ENCODE measurements around the gene TUBA1C.
"Not testable (repeated sequence)": the region's sequence is repeated elsewhere in the genome, so short reads cannot be mapped to it uniquely, and the experiment has no call there.

Gene TUBA1C

GRCh38 chr12:49233842-49234526 is 30.9 kb upstream of the TUBA1C start:
- Mint-ChIP-seq H3K27me3 (peaks cover 3% of the 10 kb centered on the region), H3K4me3 (peak overlapping the region; percentile 88), H3K9me3 (no peaks in the 10 kb centered on the region), H3K27ac (peak overlapping the region; percentile 83), H3K36me3 (ENCODE audit: low read depth) (no peaks in the 10 kb centered on the region), H3K4me1 (ENCODE audit: low read depth) (peaks cover 23% of the 10 kb centered on the region)

GRCh38 chr12:49236423-49236822 is 28.5 kb upstream of the TUBA1C start:
- Mint-ChIP-seq H3K27ac (no peak overlapping the region), H3K4me3 (no peak overlapping the region), H3K27me3 (peaks cover 3% of the 10 kb centered on the region), H3K4me1 (ENCODE audit: low read depth) (peaks cover 23% of the 10 kb centered on the region), H3K9me3 (no peaks in the 10 kb centered on the region), H3K36me3 (ENCODE audit: low read depth) (no peaks in the 10 kb centered on the region)

- H3K4me3 Mint-ChIP-seq, result no peak overlapping the region
- no peak overlapping the region for H3K27ac Mint-ChIP-seq
- H3K36me3 Mint-ChIP-seq (ENCODE audit: low read depth), result no peaks in the 10 kb centered on the region
- no peaks in the 10 kb centered on the region for H3K4me1 Mint-ChIP-seq (ENCODE audit: low read depth)
- H3K27me3 Mint-ChIP-seq, result no peaks in the 10 kb centered on the region
- H3K9me3 Mint-ChIP-seq, result no peaks in the 10 kb centered on the region
Measured at GRCh38 chr12:49243631-49244030, 21.3 kb upstream of the TUBA1C start.

- H3K36me3 Mint-ChIP-seq (ENCODE audit: low read depth), result no peaks in the 10 kb centered on the region
- H3K4me1 Mint-ChIP-seq (ENCODE audit: low read depth), result no peaks in the 10 kb centered on the region
- no peaks in the 10 kb centered on the region for H3K27me3 Mint-ChIP-seq
- H3K9me3 Mint-ChIP-seq, result no peaks in the 10 kb centered on the region
- H3K4me3 Mint-ChIP-seq, result no peak overlapping the region
- H3K27ac Mint-ChIP-seq, result no peak overlapping the region
Measured at GRCh38 chr12:49244176-49244575, 20.7 kb upstream of the TUBA1C start.

GRCh38 chr12:49251357-49251756 is 13.5 kb upstream of the TUBA1C start:
- H3K27me3 Mint-ChIP-seq, result no peaks in the 10 kb centered on the region

GRCh38 chr12:49253033-49253623 is 11.8 kb upstream of the TUBA1C start:
- Mint-ChIP-seq H3K27ac (no peak overlapping the region), H3K4me3 (no peak overlapping the region), H3K4me1 (ENCODE audit: low read depth) (peaks cover 7% of the 10 kb centered on the region), H3K27me3 (no peaks in the 10 kb centered on the region), H3K9me3 (no peaks in the 10 kb centered on the region), H3K36me3 (ENCODE audit: low read depth) (no peaks in the 10 kb centered on the region)

More at GRCh38 chr12:49251357-49251756, 13.5 kb upstream of the TUBA1C start:
- no peaks in the 10 kb centered on the region for H3K36me3 Mint-ChIP-seq (ENCODE audit: low read depth)
- H3K4me3 Mint-ChIP-seq, result no peak overlapping the region
- H3K27ac Mint-ChIP-seq, result no peak overlapping the region
- peaks cover 7% of the 10 kb centered on the region for H3K4me1 Mint-ChIP-seq (ENCODE audit: low read depth)
- H3K9me3 Mint-ChIP-seq, result no peaks in the 10 kb centered on the region

- not testable (repeated sequence) for H3K9me3 Mint-ChIP-seq; H3K4me3 Mint-ChIP-seq; H3K36me3 Mint-ChIP-seq (ENCODE audit: low read depth); H3K27ac Mint-ChIP-seq; H3K27me3 Mint-ChIP-seq; H3K4me1 Mint-ChIP-seq (ENCODE audit: low read depth)
Measured at GRCh38 chr12:49255456-49255855, 9.4 kb upstream of the TUBA1C start.

- H3K27me3 Mint-ChIP-seq, result no peaks in the 10 kb centered on the region
- H3K27ac Mint-ChIP-seq, result no peak overlapping the region
- no peaks in the 10 kb centered on the region for H3K9me3 Mint-ChIP-seq
- peaks cover 7% of the 10 kb centered on the region for H3K4me1 Mint-ChIP-seq (ENCODE audit: low read depth)
- no peak overlapping the region for H3K4me3 Mint-ChIP-seq
- H3K36me3 Mint-ChIP-seq (ENCODE audit: low read depth), result no peaks in the 10 kb centered on the region
Measured at GRCh38 chr12:49255857-49256637, 8.8 kb upstream of the TUBA1C start.

GRCh38 chr12:49257508-49258184 is 7.2 kb upstream of the TUBA1C start:
- H3K36me3 Mint-ChIP-seq (ENCODE audit: low read depth); H3K9me3 Mint-ChIP-seq; H3K4me1 Mint-ChIP-seq (ENCODE audit: low read depth); H3K27me3 Mint-ChIP-seq; H3K27ac Mint-ChIP-seq; H3K4me3 Mint-ChIP-seq: not testable (repeated sequence)

GRCh38 chr12:49259452-49259851 is 5.4 kb upstream of the TUBA1C start:
- H3K36me3 Mint-ChIP-seq (ENCODE audit: low read depth), result no peaks in the 10 kb centered on the region
- no peak overlapping the region for H3K27ac Mint-ChIP-seq
- peaks cover 11% of the 10 kb centered on the region for H3K4me1 Mint-ChIP-seq (ENCODE audit: low read depth)
- peaks cover 3% of the 10 kb centered on the region for H3K27me3 Mint-ChIP-seq
- no peaks in the 10 kb centered on the region for H3K9me3 Mint-ChIP-seq
- no peak overlapping the region for H3K4me3 Mint-ChIP-seq

- H3K9me3 Mint-ChIP-seq, result no peaks in the 10 kb centered on the region
- H3K27ac Mint-ChIP-seq, result no peak overlapping the region
- H3K36me3 Mint-ChIP-seq (ENCODE audit: low read depth), result no peaks in the 10 kb centered on the region
- peaks cover 3% of the 10 kb centered on the region for H3K27me3 Mint-ChIP-seq
- H3K4me1 Mint-ChIP-seq (ENCODE audit: low read depth), result peaks cover 11% of the 10 kb centered on the region
- no peak overlapping the region for H3K4me3 Mint-ChIP-seq
Measured at GRCh38 chr12:49260166-49260565, 4.7 kb upstream of the TUBA1C start.

GRCh38 chr12:49260571-49261363 is 4.1 kb upstream of the TUBA1C start:
- Mint-ChIP-seq H3K36me3 (ENCODE audit: low read depth) (peaks cover 5% of the 10 kb centered on the region), H3K27me3 (peaks cover 3% of the 10 kb centered on the region), H3K4me3 (no peak overlapping the region), H3K27ac (no peak overlapping the region), H3K4me1 (ENCODE audit: low read depth) (peaks cover 16% of the 10 kb centered on the region), H3K9me3 (no peaks in the 10 kb centered on the region)

GRCh38 chr12:49261721-49262120 is 3.2 kb upstream of the TUBA1C start:
- H3K4me3 Mint-ChIP-seq, result no peak overlapping the region
- peaks cover 10% of the 10 kb centered on the region for H3K36me3 Mint-ChIP-seq (ENCODE audit: low read depth)
- H3K27ac Mint-ChIP-seq, result no peak overlapping the region
- peaks cover 3% of the 10 kb centered on the region for H3K27me3 Mint-ChIP-seq
- H3K9me3 Mint-ChIP-seq, result no peaks in the 10 kb centered on the region
- H3K4me1 Mint-ChIP-seq (ENCODE audit: low read depth), result peaks cover 22% of the 10 kb centered on the region

GRCh38 chr12:49263400-49263763 is 1.5 kb upstream of the TUBA1C start:
- Mint-ChIP-seq H3K9me3 (no peaks in the 10 kb centered on the region), H3K4me3 (peak overlapping the region; percentile 88), H3K27ac (no peak overlapping the region), H3K27me3 (peaks cover 3% of the 10 kb centered on the region), H3K36me3 (ENCODE audit: low read depth) (peaks cover 23% of the 10 kb centered on the region), H3K4me1 (ENCODE audit: low read depth) (peaks cover 38% of the 10 kb centered on the region)

Data from stimulated activated naive CD8-positive, alpha-beta T cell treated with anti-CD3 and anti-CD28 coated beads, Interleukin-15, Interleukin-2, amounts not matched to agents 100 ng/mL and 50 ng/mL, for 24 hours (primary cell).